Heart left ventricle (tissue), 16 donors: Measurements from ENCODE around the gene JPH3. TPM values are rescaled to one million over a fixed set of nuclear protein-coding genes. Genes with fewer than 3 reads are reported as not detected.
A peak's percentile ranks its signal among the peaks of the same experiment; 100 is the strongest.

Experiments
- ATAC-seq, 4 donors: fragments of 200-7000 bp; cut with Tn5 transposase; one replicate each; pipeline ENCODE4 v1.9.1; 2020 to 2022; ENCODE audit warnings: moderate library complexity in 4 of 4, mild to moderate bottlenecking in 3 of 4, moderate number of reproducible peaks in 1 of 4
- DNase-seq, 5 donors: peaks; one replicate each; pipeline ENCODE4 v3.0.0-alpha.2; 2020
- H3K27ac ChIP-seq, 12 donors: fragments of 200-600 bp; sonication (generic) in 4 of 12; one replicate each; pipeline versions ENCODE4 v1.5.0 to v1.8.0; 2016 to 2022; ENCODE audit warnings: mild to moderate bottlenecking in 2 of 12
- H3K27me3 ChIP-seq, 9 donors: fragments of 200-600 bp; sonication (generic) in 2 of 9; one replicate each; pipeline versions ENCODE4 v1.5.1 to v1.8.0; 2016 to 2022; ENCODE audit warnings: mild to moderate bottlenecking in 3 of 9
- H3K36me3 ChIP-seq, 9 donors: fragments of 200-600 bp; sonication (generic) in 2 of 9; one replicate each; pipeline versions ENCODE4 v1.5.0 to v1.8.0; 2018 to 2022; ENCODE audit warnings: mild to moderate bottlenecking in 2 of 9
- H3K4me1 ChIP-seq, 12 donors: fragments of 200-600 bp; sonication (generic) in 4 of 12; one replicate each; pipeline versions ENCODE4 v1.5.0 to v1.8.0; 2016 to 2022; ENCODE audit warnings: mild to moderate bottlenecking in 3 of 12
- H3K4me3 ChIP-seq, 12 donors: fragments of 200-600 bp; sonication (generic) in 4 of 12; one replicate each; pipeline versions ENCODE4 v1.5.0 to v1.8.0; 2017 to 2022; ENCODE audit warnings: mild to moderate bottlenecking in 9 of 12, moderate library complexity in 4 of 12
- H3K9me3 ChIP-seq, 12 donors: fragments of 200-600 bp; sonication (generic) in 4 of 12; one replicate each; pipeline versions ENCODE4 v1.5.0 to v1.8.0; 2016 to 2022; ENCODE audit warnings: mild to moderate bottlenecking in 1 of 12
- CTCF ChIP-seq, 12 donors: fragments of 200-600 bp; sonication (generic) in 4 of 12; IDR thresholded peaks; one replicate each; pipeline versions ENCODE4 v1.5.0 to v1.8.0; 2018 to 2022; ENCODE audit warnings: antibody characterized with exemption in 12 of 12, mild to moderate bottlenecking in 5 of 12
- POLR2A ChIP-seq, 2 donors: fragments of 450-650 bp; IDR thresholded peaks; one replicate each; pipeline ENCODE4 v1.6.1; 2017; ENCODE audit warnings: antibody characterized with exemption in 2 of 2, mild to moderate bottlenecking in 2 of 2, moderate library complexity in 2 of 2
- WGBS, 4 donors: extraction: QIAGEN DNeasy Blood & Tissue Kit in 2 of 4; methylation state at CpG; one replicate each; pipeline versions ENCODE4 v1.1.5 to v1.1.7; 2013 to 2018; 5-methylcytosine and 5-hydroxymethylcytosine counted together
- intact Hi-C, 10 donors: fragments of 100-400 bp; cut with DNase I; formaldehyde crosslinking; loops; one replicate each; pipeline versions ENCODE4 v1.11.1 to v1.14.2; 2022
- polyA plus RNA-seq, 2 donors: library from polyadenylated mRNA; stranded (reverse); fragments of 200-250 nt; gene quantifications; one replicate each; pipeline ENCODE4 v1.2.3, GENCODE V29; 2013
- total RNA-seq, 9 donors: library from RNA; depleted of rRNA in 2 of 9; stranded (reverse); fragments of >200 nt in 2 of 9; fragmentation: NEBNext Ultra II Directional in 3 of 9; extraction: Animal tissue kit (Norgen Biotek cat#: 25700) in 3 of 9; gene quantifications; one replicate each; pipeline versions ENCODE4 v1.1.0 to v1.2.4, GENCODE V29; 2016 to 2023
- donor health status: ischemic (EF 13 %, LVEDD 7.1; RV severe dilation, severe dysfunction).
- donor health status: healthy with polysubstance abuse.
- donor health status: DM: no; HTN: yes; CAD: no.
- donor health status: DM: no; HTN: no; CAD: no.
- donor health status: ischemic (EF 25% LVEDD 6.9; RV normal size, moderate dysfunction).
- donor health status: ischemic (EF 25% LVEDD 5.7; RV mildly dilated, moderate dysfunction).
- donor health status: healthy.
- donor health status: DM: yes; HTN: yes; CAD: no.
- donor health status: ischemic (EF 35%, LVEDD 5.7; RV mildly dilated, moderate dysfunction).
- donor health status: nonischemic (EF 11% LVEDD 7.7; RV severe dilation, severe dysfunction).
- donor health status: DM: yes; HTN: yes; CAD: no.
- donor health status: PGD.
- donor health status: ischemic (EF 29% LVEDD 5.4; RV normal size, mild dysfunction).
- donor health status: nonischemic (EF 23%, LVEDD 6.1; RV moderate dilation, normal function).

The JPH3 gene
- total and polyA plus RNA-seq, 11 donors, result 0.03 to 0.58 (median 0.21) TPM; not detected in 7

GRCh38 chr16:87583453-87584131, 18.7 kb upstream of the JPH3 start:
- peak in 2 of 5 donors; percentile 49 to 50 for DNase-seq
- Histone ChIP-seq H3K4me3 (no peak overlapping the region), H3K36me3 (no peaks in the 10 kb centered on the region), H3K27me3 (peaks cover 0 to 42% (median 9%) of the 10 kb centered on the region in 9 donors), H3K4me1 (peaks cover 0 to 26% (median 13%) of the 10 kb centered on the region in 12 donors), H3K9me3 (no peaks in the 10 kb centered on the region), H3K27ac (peak overlapping the region in 2 of 12 donors; percentile 82 to 87)
- TF ChIP-seq POLR2A (IDR thresholded peaks at IDR 0.05) (no peak), CTCF (IDR thresholded peaks at IDR 0.05) (no peak)
- no peak for ATAC-seq
- WGBS, 4 donors, result 61 to 68% (median 66%) methylated on average over 22 to 23 of the region's 23 CpGs
- intact Hi-C loops, result no loop called here

- DNase-seq (no peak), ATAC-seq (no peak)
- H3K4me3 ChIP-seq, result no peak overlapping the region
- peaks cover 0 to 42% (median 9%) of the 10 kb centered on the region in 9 donors for H3K27me3 ChIP-seq
- no peak overlapping the region for H3K27ac ChIP-seq
- H3K36me3 ChIP-seq, result no peaks in the 10 kb centered on the region
- 72 to 90% (median 85%) methylated on average over 7 of the region's 7 CpGs for WGBS, 4 donors
- H3K9me3 ChIP-seq, result no peaks in the 10 kb centered on the region
- TF ChIP-seq CTCF (IDR thresholded peaks at IDR 0.05) (no peak), POLR2A (IDR thresholded peaks at IDR 0.05) (no peak)
- intact Hi-C loops, result no loop called here
- H3K4me1 ChIP-seq, result peaks cover 0 to 32% (median 18%) of the 10 kb centered on the region in 12 donors
These were observed 18.0 kb upstream of the JPH3 start for GRCh38 chr16:87584271-87584670.

- no peaks in the 10 kb centered on the region for H3K9me3 ChIP-seq
- H3K36me3 ChIP-seq, result no peaks in the 10 kb centered on the region
- intact Hi-C loops, result loop anchor here in 5 of 10 donors (5.0 kb wide), 3 partner anchors 52 to 182 kb away; partner anchors contain the start of gene KLHDC4 (in 2 of the 5)
- TF ChIP-seq POLR2A (IDR thresholded peaks at IDR 0.05), result no peak
- no peak for TF ChIP-seq CTCF (IDR thresholded peaks at IDR 0.05)
- H3K4me1 ChIP-seq, result peaks cover 0 to 32% (median 18%) of the 10 kb centered on the region in 12 donors
- WGBS, 4 donors, result 84 to 93% (median 86%) methylated on average over 8 of the region's 8 CpGs
- H3K4me3 ChIP-seq, result no peak overlapping the region
- ATAC-seq, result no peak
- H3K27me3 ChIP-seq, result peaks cover 0 to 42% (median 9%) of the 10 kb centered on the region in 9 donors
- H3K27ac ChIP-seq, result no peak overlapping the region
- DNase-seq, result no peak
These were observed 17.3 kb upstream of the JPH3 start for GRCh38 chr16:87584975-87585374.

GRCh38 chr16:87585442-87586200, 16.7 kb upstream of the JPH3 start:
- Histone ChIP-seq H3K27ac (no peak overlapping the region), H3K9me3 (no peaks in the 10 kb centered on the region), H3K4me3 (no peak overlapping the region), H3K36me3 (no peaks in the 10 kb centered on the region), H3K4me1 (peaks cover 0 to 32% (median 18%) of the 10 kb centered on the region in 12 donors), H3K27me3 (peaks cover 0 to 42% (median 9%) of the 10 kb centered on the region in 9 donors)
- DNase-seq (no peak), ATAC-seq (no peak)
- TF ChIP-seq CTCF (IDR thresholded peaks at IDR 0.05), result no peak
- no peak for TF ChIP-seq POLR2A (IDR thresholded peaks at IDR 0.05)
- intact Hi-C loops, result loop anchor here in 5 of 10 donors (5.0 kb wide), 3 partner anchors 52 to 182 kb away; partner anchors contain the start of gene KLHDC4 (in 2 of the 5)
- 54 to 68% (median 57%) methylated on average over 27 to 28 of the region's 28 CpGs for WGBS, 4 donors
